HG03039 (cell line): ENCODE results near the gene C6orf47.

Source experiments
- ATAC-seq: cut with Tn5 transposase; IDR thresholded peaks from one replicate; pipeline ENCODE4 v1.9.1; 2021; ENCODE audit warnings: mild to moderate bottlenecking, moderate library complexity; ENCODE audit not compliant: unreplicated experiment

Gene C6orf47

DNA sequence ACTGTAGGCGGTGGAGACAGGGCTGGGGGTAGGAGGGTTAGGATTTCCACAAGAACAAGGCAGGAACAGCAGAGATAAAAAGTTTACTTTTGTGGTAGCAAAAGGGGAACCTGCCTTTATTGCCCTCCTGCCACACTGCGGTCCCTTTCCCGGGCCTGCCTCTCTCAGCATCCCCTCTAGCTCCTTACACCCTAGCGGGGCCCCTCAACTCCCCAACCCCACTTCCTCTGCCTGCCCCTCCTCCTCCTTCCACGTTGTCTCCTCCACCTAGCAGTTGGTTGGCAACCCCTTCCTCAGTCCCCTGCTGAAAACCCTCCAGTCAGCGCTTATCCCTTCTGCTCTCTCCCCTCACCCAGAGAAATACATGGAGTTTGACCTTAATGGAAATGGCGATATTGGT lies 44.8 kb downstream of the C6orf47 start:
- ATAC-seq, result no peak

- no peak for ATAC-seq
Observed at GRCh38 chr6:31614684-31615578, 45.6 kb downstream of the C6orf47 start, which contains the start of gene AIF1. Gene AIF1, plus strand, starts transcription at chr6:31615234. Its CDS starts 96 bp downstream, at chr6:31615330.

- ATAC-seq, result no peak
Observed at GRCh38 chr6:31614075-31614619, 46.4 kb downstream of the C6orf47 start.

DNA sequence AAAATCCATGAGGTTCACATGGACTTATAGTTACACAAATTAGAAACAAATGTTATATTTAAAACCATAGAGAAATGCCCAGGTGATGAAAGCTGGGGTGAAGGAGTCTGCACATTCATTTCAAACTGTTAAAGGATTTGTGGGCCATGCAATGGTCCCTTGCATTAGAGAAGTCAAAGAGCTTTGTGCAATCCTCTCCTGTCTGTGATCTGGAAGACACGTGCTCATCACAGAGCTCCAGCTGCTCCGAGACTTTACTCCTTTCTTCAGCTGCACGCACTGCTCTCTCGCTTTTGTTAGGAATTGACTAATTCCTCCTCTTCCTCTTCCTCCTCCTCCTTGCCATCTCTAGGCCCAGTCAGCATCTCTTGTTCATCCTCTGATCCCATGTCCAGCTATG lies 49.6 kb downstream of the C6orf47 start:
- no peak for ATAC-seq

GRCh38 chr6:31609519-31610406 lies 50.8 kb downstream of the C6orf47 start:
- ATAC-seq, result no peak
